ENCODE results near the gene UBTF. TPM values are rescaled to one million over a fixed set of nuclear protein-coding genes. Genes with fewer than 3 reads are reported as not detected.

UBTF gene
- total RNA-seq, 3 donors from 2014 or later (not counting 1 experiment from before 2014, with no cell fraction given), result 132 to 169 (median 168) TPM

- H3K27me3 Mint-ChIP-seq (ENCODE audit: low read depth in 2 of 2), result no peaks in the 10 kb centered on the region
- H3K4me1 Mint-ChIP-seq, result no peaks in the 10 kb centered on the region
- intact Hi-C loops (cut with micrococcal nuclease), result no loop called here
- WGBS (ENCODE audit: insufficient coverage), result 77% methylated on average over 11 of the region's 11 CpGs
- no peak overlapping the region for H3K27ac Mint-ChIP-seq
- H3K4me3 Mint-ChIP-seq, result no peak overlapping the region
- Histone ChIP-seq H3K4me3 (ENCODE audit: low read length) (no peak overlapping the region), H3K36me3 (ENCODE audit: control insufficient read depth, insufficient read depth, low read length) (no peaks in the 10 kb centered on the region), H3K27ac (ENCODE audit: low read length) (no peak overlapping the region), H3K4me1 (ENCODE audit: control insufficient read depth, insufficient read depth, low read length) (no peaks in the 10 kb centered on the region), H3K9me3 (ENCODE audit: control insufficient read depth, insufficient read depth, low read length) (no peaks in the 10 kb centered on the region), H3K27me3 (ENCODE audit: control insufficient read depth, insufficient read depth, low read length) (no peaks in the 10 kb centered on the region)
- TF ChIP-seq CTCF (IDR thresholded peaks at IDR 0.05), result no peak
- H3K36me3 Mint-ChIP-seq, result no peaks in the 10 kb centered on the region
- H3K9me3 Mint-ChIP-seq, result no peaks in the 10 kb centered on the region
- ATAC-seq (no peak), DNase-seq (no peak)
These were observed 43.3 kb upstream of the UBTF start for GRCh38 chr17:44262654-44263225.

- Histone ChIP-seq H3K4me1 (ENCODE audit: control insufficient read depth, insufficient read depth, low read length) (no peaks in the 10 kb centered on the region), H3K4me3 (ENCODE audit: low read length) (no peak overlapping the region), H3K36me3 (ENCODE audit: control insufficient read depth, insufficient read depth, low read length) (no peaks in the 10 kb centered on the region), H3K27ac (ENCODE audit: low read length) (no peak overlapping the region), H3K27me3 (ENCODE audit: control insufficient read depth, insufficient read depth, low read length) (no peaks in the 10 kb centered on the region), H3K9me3 (ENCODE audit: control insufficient read depth, insufficient read depth, low read length) (no peaks in the 10 kb centered on the region)
- TF ChIP-seq CTCF (IDR thresholded peaks at IDR 0.05), result no peak
- 90% methylated on average over 6 of the region's 6 CpGs for WGBS (ENCODE audit: insufficient coverage)
- intact Hi-C loops (cut with micrococcal nuclease), result no loop called here
- Mint-ChIP-seq H3K27me3 (ENCODE audit: low read depth in 2 of 2) (no peaks in the 10 kb centered on the region), H3K36me3 (no peaks in the 10 kb centered on the region), H3K9me3 (no peaks in the 10 kb centered on the region), H3K4me3 (no peak overlapping the region), H3K4me1 (no peaks in the 10 kb centered on the region), H3K27ac (no peak overlapping the region)
- DNase-seq (no peak), ATAC-seq (no peak)
These were observed 40.8 kb upstream of the UBTF start for GRCh38 chr17:44260296-44260695.

- TF ChIP-seq CTCF (IDR thresholded peaks at IDR 0.05), result no peak
- DNase-seq (no peak), ATAC-seq (no peak)
- H3K4me1 Mint-ChIP-seq, result no peaks in the 10 kb centered on the region
- no peaks in the 10 kb centered on the region for H3K27me3 Mint-ChIP-seq (ENCODE audit: low read depth in 2 of 2)
- no peaks in the 10 kb centered on the region for H3K4me1 ChIP-seq (ENCODE audit: control insufficient read depth, insufficient read depth, low read length)
- H3K27ac Mint-ChIP-seq, result no peak overlapping the region
- no peak overlapping the region for H3K27ac ChIP-seq (ENCODE audit: low read length)
- no peaks in the 10 kb centered on the region for H3K9me3 Mint-ChIP-seq
- no peak overlapping the region for H3K4me3 ChIP-seq (ENCODE audit: low read length)
- WGBS (ENCODE audit: insufficient coverage), result 65% methylated on average over 17 of the region's 17 CpGs
- no peaks in the 10 kb centered on the region for H3K36me3 ChIP-seq (ENCODE audit: control insufficient read depth, insufficient read depth, low read length)
- no peaks in the 10 kb centered on the region for H3K27me3 ChIP-seq (ENCODE audit: control insufficient read depth, insufficient read depth, low read length)
- no peak overlapping the region for H3K4me3 Mint-ChIP-seq
- intact Hi-C loops (cut with micrococcal nuclease), result no loop called here
- H3K9me3 ChIP-seq (ENCODE audit: control insufficient read depth, insufficient read depth, low read length), result no peaks in the 10 kb centered on the region
- no peaks in the 10 kb centered on the region for H3K36me3 Mint-ChIP-seq
These were observed 39.4 kb upstream of the UBTF start for GRCh38 chr17:44258811-44259351.

All from natural killer cell (primary cell).